Activated CD8-positive, alpha-beta memory T cell treated with anti-CD3 and anti-CD28 coated beads for 24 hours (primary cell): ENCODE data around the gene KLHL18.
"Not testable (repeated sequence)": the region's sequence is repeated elsewhere in the genome, so short reads cannot be mapped to it uniquely, and the experiment has no call there.

Experiments used
- DNase-seq: peaks from one replicate; pipeline ENCODE4 v3.0.0-alpha.2; 2020

Gene KLHL18

GRCh38 chr3:47282424-47283192 lies at the start of gene KLHL18, which contains the start of gene KIF9:
TSS of gene KLHL18 (plus strand) at chr3:47282944. CDS start at chr3:47282966, 22 bp downstream.
TSS of gene KIF9 (minus strand) at chr3:47282799. CDS start at chr3:47277374, 5,425 bp downstream.
- DNase-seq = peak; percentile 97

DNA sequence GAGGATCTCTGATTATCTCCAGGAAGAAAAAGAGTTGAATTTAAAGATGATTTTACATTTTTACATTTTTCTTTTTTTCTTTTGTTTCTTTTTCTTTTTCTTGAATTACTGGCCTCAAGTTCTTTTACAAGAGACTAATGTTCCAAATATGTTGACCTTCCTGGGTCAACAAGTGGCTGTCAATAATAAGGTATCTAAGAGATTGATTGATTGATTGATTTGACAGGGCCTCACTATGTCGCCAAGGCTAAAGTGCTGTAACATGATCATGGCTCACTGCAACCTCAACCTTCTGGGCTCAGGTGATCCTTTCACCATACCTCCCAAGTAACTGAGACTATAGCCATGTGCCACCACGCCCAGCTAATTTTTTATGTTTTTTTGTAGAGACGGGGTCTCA lies 44.7 kb upstream of the KLHL18 start:
- DNase-seq = no peak

DNA sequence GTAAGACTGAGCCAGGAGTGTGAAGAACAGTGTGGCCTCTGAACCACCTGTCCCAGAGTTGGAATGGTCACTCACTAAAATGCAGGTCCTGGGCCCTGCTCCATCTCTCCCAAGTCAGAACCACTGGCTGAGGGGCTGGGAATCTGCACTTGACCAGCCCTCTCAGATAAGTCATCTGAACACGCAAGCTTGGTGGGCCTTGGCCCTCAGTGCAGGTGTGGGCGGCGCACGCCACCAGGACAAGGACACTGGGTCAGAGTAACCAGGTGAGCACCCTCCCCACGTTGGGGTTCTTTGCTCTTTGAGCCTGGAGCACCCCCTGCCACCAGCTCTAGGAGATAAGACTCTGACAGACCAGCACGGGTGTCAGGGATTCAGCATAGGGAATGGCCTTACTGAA lies 42.8 kb upstream of the KLHL18 start:
- DNase-seq = no peak

DNA sequence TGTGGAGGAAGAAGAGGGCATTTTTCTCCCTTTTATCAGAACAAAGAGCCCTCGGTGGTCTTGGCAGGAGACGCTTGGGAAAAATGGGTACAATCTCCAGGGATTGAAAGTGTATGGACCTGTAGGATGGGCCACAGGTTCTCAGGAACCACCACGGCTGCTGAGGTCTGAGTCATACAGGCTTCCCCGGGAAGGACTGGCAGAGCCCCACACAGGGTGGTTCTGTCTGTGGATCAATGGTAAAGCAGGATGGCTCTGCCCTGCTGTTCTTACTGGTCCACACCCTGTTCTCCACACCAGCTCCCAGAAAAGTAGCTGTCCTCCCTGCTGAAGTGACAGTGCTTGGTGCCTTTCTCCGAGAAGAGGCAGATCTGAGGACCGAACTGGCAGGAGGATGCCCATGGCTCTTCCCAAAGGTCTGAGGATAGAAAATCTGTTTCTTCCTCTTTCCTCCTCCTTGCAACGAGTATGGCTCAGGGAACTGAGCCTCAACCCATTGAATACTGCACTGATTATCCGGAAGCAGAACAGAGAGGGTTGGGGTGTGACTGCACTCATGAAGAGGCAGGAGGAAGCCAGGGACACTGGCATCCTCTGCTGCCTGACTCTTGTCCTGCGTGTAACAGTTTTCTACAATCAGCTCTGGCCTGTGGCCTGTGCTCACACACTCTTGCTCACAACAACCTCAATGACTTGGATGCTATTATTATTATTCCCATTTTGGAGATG lies 39.2 kb upstream of the KLHL18 start:
- DNase-seq = no peak

GRCh38 chr3:47244531-47245100 lies 38.1 kb upstream of the KLHL18 start:
- DNase-seq = no peak

GRCh38 chr3:47245271-47245670 lies 37.5 kb upstream of the KLHL18 start:
- no peak for DNase-seq

DNA sequence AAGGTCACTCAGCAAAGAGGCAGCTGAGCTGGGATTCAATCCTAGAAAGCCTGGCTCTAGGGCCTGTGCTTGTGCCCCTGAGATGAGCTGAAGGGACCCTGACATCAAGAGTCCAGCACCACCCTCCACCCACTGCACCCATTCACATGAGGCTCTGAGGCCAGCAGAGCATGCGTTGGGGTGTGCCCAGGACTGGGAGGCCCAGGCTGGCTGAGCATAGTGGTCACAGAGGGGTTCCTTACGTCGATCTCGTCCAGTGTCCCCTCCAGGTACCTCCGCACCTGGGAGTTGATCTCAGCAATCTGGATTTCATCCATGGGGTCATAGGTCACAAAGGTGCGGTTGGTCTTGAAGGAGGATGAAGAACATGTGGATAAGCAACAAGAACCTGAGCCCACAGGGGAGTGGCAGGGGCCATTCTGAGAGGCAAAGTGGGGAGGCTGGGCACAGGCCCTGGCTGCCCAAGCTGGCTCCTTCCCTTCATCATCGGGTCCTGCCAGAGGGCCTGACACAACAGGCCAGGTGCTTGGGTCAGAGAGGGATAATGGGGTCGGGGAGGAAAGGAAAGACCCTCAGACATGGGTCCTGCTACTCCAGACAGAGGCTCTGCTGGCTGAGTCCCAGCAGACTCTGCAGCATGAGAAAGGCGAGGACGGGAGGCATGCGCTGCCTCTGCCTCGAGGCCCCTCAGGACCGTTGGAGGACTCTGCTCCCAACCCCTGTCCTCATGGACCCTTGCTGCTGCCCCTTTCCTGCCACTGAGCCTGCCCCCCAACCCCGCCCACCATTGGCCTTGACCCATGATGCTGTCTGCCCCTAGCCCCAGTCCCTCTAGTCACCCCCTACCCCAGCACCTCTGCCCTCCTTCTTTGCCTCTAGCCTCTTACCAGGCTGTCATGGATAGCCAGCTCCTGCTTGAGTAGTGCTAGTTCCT lies 35.3 kb upstream of the KLHL18 start:
- DNase-seq = no peak

DNA sequence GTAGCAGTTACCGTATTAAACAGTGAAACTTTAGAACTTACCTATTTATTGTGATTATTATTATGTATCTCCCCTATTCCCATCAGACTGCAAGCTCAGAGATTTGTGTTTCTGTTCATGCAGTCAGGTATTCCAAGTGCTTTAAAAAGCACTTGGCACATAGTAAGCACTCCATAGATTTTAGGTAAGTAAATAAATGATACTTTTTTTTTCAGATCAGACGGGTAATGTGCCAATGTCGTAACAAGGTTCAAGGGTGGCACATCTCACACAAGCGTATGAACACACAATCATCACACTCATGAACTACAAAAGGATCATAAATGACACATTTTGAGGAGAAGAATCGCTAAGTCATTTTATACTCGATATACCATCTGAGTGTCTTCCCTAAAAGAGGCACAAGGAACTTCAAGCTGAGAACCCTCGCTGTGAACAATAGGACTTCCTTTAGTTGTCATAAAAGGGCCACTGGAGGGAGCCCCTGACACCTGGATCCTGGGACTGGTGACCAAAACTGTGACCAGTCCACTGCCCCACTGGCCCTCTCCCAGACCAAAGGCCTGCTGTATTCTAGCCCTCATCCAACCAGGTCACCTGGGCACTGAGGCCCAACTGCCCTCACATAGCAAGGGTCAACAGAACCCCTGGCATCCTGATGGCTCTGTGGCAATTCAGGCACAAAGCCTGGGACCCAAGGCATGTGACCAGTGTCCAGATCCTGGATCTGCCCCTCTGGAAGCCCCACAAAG lies 32.3 kb upstream of the KLHL18 start:
- DNase-seq = no peak

DNA sequence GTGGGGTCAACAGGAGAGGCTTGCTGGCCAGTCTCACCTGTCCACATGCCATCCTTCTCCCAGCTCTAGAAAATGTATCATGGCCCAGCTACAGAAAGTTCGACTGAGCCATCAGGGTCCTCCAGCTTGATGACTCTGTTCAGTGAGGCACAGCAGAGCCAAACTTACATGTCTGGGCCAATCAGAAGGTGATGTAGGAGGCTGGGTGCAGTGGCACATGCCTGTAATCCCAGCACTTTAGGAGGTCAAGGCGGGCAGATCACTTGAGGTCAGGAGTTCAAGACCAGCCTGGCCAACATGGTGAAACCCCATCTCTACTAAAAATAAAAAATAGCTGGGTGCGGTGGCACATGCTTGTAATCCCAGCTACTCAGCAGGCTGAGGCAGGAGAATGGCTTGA lies 31.7 kb upstream of the KLHL18 start:
- DNase-seq = not testable (repeated sequence)

- DNase-seq = no peak
These were observed 31.1 kb upstream of the KLHL18 start for GRCh38 chr3:47251689-47252088.

GRCh38 chr3:47256331-47256730 lies 26.4 kb upstream of the KLHL18 start:
- DNase-seq = not testable (repeated sequence)

DNA sequence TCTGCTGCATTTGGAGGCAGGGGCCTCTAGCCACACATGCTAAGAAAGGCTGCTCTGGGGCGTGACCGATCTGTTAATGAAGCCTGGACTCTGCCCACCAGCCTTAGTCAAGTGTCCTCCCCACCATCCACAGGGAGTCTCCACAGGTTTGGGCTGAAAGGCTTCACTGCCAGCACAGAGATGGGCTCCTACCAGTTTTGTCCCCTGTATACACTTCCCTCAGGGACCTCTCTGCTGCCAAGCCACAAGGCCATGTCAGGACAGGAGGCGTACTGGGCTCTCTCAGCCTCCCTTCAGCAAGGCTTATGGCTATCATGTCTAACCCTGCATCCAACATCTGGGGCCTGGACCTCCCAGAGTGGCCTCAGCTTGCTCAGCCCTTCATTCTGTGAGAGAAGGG lies 23.6 kb upstream of the KLHL18 start:
- DNase-seq = no peak

DNA sequence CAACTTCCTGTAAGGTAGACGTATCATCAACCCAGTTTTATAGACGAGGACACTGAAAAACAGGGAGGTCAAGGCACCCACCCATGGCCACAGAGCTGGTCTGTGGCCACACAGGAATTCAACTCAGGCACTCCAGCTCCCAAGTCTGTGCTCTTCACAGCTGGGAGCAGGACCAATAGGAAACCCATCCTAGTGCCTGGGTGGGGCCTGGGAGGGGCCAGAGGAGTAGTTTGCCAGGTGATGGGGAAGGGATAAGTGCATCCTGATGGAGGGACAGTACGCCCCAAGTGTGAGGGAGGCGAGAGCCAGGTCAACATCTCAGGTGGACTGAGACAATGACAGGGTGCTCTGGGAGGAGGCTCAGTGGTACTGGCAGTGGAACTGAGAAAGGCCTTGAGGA lies 22.1 kb upstream of the KLHL18 start:
- DNase-seq = no peak

- DNase-seq = no peak
These were observed 21.4 kb upstream of the KLHL18 start for GRCh38 chr3:47261301-47261700.

GRCh38 chr3:47265008-47265407 lies 17.7 kb upstream of the KLHL18 start:
- no peak for DNase-seq

DNA sequence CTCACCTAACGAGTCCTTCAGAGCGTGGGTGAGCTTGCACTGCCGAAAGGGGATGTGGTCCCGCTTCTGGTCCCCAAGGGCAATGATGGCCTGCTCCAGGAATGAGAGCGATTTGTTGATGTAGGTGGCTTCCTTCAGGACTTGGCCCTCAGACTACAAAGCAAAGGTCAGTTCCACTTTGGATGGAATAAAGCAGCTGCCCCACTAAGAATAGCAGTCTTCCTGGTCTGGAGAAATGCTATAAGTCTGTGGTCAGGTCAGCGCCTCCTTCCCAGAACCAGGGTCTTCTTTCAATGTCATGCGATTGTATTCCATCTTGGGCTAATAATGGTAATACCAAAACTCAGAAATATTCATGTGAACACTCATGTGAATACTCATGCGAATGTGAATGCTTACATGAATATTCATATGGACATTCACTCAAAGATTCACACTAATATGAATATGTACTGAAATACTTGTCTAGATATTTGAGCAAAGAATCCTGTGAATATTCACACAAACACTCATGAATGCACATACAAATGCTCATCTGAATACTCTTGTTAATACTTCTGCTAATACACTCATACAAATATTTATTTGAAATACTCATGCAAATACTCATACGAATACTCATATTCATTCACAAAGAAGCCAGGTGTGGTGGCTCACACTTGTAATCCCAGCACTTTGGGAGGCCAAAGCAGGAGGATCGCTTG lies 16.9 kb upstream of the KLHL18 start:
- no peak for DNase-seq

GRCh38 chr3:47266709-47267489 lies 15.8 kb upstream of the KLHL18 start:
- DNase-seq = peak; percentile 69

- DNase-seq = no peak
These were observed 15.3 kb upstream of the KLHL18 start for GRCh38 chr3:47267490-47267824.

DNA sequence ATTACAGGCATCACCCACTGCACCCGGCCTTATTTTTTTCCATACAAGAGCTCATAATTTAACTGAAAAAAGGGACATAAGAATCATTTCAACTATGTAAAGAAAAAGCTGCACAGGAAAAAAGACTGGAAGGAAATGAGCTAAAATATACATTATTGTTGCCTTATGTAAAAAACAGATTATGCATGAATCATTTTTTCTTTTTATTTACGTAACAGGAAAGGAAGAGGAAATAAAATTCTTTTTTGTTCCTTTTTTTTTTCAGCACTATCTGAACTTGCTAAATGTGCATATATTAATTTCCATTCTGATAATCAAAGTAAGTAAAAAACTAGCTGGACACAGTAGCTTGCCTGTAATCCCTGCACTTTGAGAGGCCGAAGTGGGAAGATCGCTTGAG lies 12.2 kb upstream of the KLHL18 start:
- no peak for DNase-seq

- no peak for DNase-seq
These were observed 9.2 kb upstream of the KLHL18 start for GRCh38 chr3:47273564-47273963.

- DNase-seq = no peak
These were observed 8.1 kb upstream of the KLHL18 start for GRCh38 chr3:47274652-47275051.
